T-cell (primary cell): ENCODE results near the gene TBCCD1. TPM values are rescaled to one million over a fixed set of nuclear protein-coding genes. Genes with fewer than 3 reads are reported as not detected.
"Not testable (repeated sequence)": the region's sequence is repeated elsewhere in the genome, so short reads cannot be mapped to it uniquely, and the experiment has no call there.

Experiments
- ATAC-seq, 4 experiments: fragments of 200-7000 bp in 3 of 4; fragments of 150-1000 bp in 1 of 4; cut with Tn5 transposase; replicated peaks in 1 of 4; 1 replicate in 3 of 4; 2 replicates in 1 of 4; pipeline ENCODE4 v1.10.0; 2021; ENCODE audit warnings: moderate library complexity in 3 of 4, mild to moderate bottlenecking in 2 of 4, moderate number of reproducible peaks in 1 of 4
- CTCF ChIA-PET, 2 donors: fragments of 300-600 bp; sonication (Branson Sonifier 250); formaldehyde crosslinking; loops; one replicate each; lab custom pipeline; 2022; ENCODE audit warnings: antibody characterized with exemption in 2 of 2; lab: Charles Lee
- POLR2A ChIA-PET, 2 donors: fragments of 300-600 bp; sonication (Branson Sonifier 250); formaldehyde crosslinking; loops; one replicate each; lab custom pipeline; 2022; ENCODE audit warnings: antibody characterized with exemption in 2 of 2; lab: Charles Lee
- DNase-seq, 35 experiments: peaks; one replicate each; pipeline versions ENCODE4 v3.0.0 to v3.0.0-alpha.2; 2013 to 2023
- H3K27ac ChIP-seq: one replicate; pipeline ENCODE4 v1.5.1; 2013; ENCODE audit warnings: low read length
- H3K27me3 ChIP-seq, 2 experiments: replicated peaks in 1 of 2; 1 replicate in 1 of 2; 2 replicates in 1 of 2; pipeline versions ENCODE4 v1.6.1 to v1.7.0; 2013; ENCODE audit warnings: low read length in 1 of 2, mixed read lengths in 1 of 2; ENCODE audit not compliant: control insufficient read depth in 2 of 2, insufficient read depth in 2 of 2; ENCODE audit errors: extremely low read depth in 1 of 2
- H3K36me3 ChIP-seq, 2 donors: 1 replicate in 1 of 2; 2 replicates in 1 of 2; pipeline versions ENCODE4 v1.6.1 to v1.7.0; 2013; ENCODE audit warnings: low read length in 1 of 2; ENCODE audit not compliant: control insufficient read depth in 2 of 2, insufficient read depth in 1 of 2; ENCODE audit errors: extremely low read depth in 1 of 2
- H3K4me1 ChIP-seq, 2 experiments: 1 replicate in 1 of 2; 2 replicates in 1 of 2; pipeline versions ENCODE4 v1.6.1 to v1.7.0; 2013; ENCODE audit warnings: low read length in 2 of 2, mixed read lengths in 1 of 2; ENCODE audit not compliant: insufficient read depth in 2 of 2, control insufficient read depth in 1 of 2; ENCODE audit errors: extremely low read depth in 1 of 2
- H3K4me3 ChIP-seq, 2 donors: 1 replicate in 1 of 2; 2 replicates in 1 of 2; pipeline versions ENCODE4 v1.5.1 to v1.7.0; 2013; ENCODE audit warnings: mild to moderate bottlenecking in 2 of 2, low read length in 1 of 2, moderate library complexity in 1 of 2; ENCODE audit not compliant: control insufficient read depth in 1 of 2; ENCODE audit errors: extremely low read depth in 1 of 2
- H3K9me3 ChIP-seq: 2 replicates; pipeline ENCODE4 v1.7.0; 2013
- H3K27ac Mint-ChIP-seq, 2 donors: one replicate each; pipeline ENCODE4 v1.8.0; 2020 to 2021; ENCODE audit warnings: mild to moderate bottlenecking in 2 of 2, mixed read lengths in 2 of 2
- H3K27me3 Mint-ChIP-seq, 2 donors: one replicate each; pipeline ENCODE4 v1.8.0; 2021 to 2022; ENCODE audit warnings: mixed read lengths in 2 of 2
- H3K36me3 Mint-ChIP-seq: one replicate; pipeline ENCODE4 v1.8.0; 2021; ENCODE audit warnings: mixed read lengths
- H3K4me1 Mint-ChIP-seq, 3 donors: one replicate each; pipeline ENCODE4 v1.8.0; 2020 to 2022; ENCODE audit warnings: mixed read lengths in 3 of 3, mild to moderate bottlenecking in 1 of 3
- H3K4me3 Mint-ChIP-seq, 3 donors: one replicate each; pipeline ENCODE4 v1.8.0; 2020 to 2022; ENCODE audit warnings: mild to moderate bottlenecking in 3 of 3, mixed read lengths in 3 of 3, moderate library complexity in 3 of 3
- H3K9me3 Mint-ChIP-seq, 3 donors: one replicate each; pipeline ENCODE4 v1.8.0; 2020 to 2022; ENCODE audit warnings: mixed read lengths in 3 of 3
- WGBS: methylation state at CpG from one replicate; pipeline ENCODE4 v1.1.5; 2013; ENCODE audit warnings: missing lambda C conversion rate; ENCODE audit not compliant: insufficient coverage; 5-methylcytosine and 5-hydroxymethylcytosine counted together
- total RNA-seq, 35 experiments: library from RNA in 6 of 35; stranded (reverse) in 6 of 35; fragments of 120-200 nt in 1 of 35; gene quantifications; one replicate each; pipeline versions ENCODE4 v1.2.1 to v1.2.4 and lab custom pipeline; 2013 to 2026

TBCCD1 gene
- total RNA-seq, 5 donors from 2014 or later (not counting 1 experiment from before 2014, with no cell fraction given), result 16.1 to 17.4 (median 16.5) TPM

DNA sequence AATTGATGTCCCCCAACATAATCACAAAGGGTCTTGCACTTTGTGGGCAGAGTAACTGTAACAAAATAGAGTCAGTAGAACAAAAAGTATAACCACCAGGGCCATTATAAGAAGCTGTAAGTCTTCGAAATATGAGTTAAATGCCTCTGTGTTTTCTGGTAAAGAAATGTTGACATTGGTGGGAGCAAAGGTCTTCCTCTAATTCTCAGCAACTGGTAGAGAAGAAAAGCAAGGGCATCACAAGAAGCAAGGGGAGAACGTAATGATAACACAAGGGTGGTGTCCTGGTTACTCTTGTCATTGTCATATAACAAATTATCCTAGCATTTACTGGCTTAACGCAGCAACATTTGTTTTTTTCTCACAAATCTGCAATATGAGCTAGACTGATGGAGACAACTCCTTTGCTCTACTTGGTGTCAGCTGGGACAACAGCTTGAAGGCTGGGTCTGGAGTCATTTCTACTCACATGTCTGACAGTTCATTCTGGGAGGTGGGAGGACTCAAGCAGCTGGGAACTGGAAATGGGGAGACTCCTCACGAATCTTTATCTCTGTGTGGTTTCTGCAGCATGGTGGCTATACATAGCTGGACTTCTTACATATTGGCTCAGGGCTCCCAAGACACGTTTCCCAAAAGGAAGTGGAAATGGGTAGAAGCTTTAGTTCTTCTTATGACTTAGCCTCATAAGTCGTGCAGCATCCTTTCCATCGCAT, 23.6 kb upstream of the TBCCD1 start:
- WGBS, result 80% methylated on average over 1 of the region's 7 CpGs
- no peak for ATAC-seq
- POLR2A ChIA-PET, result interaction anchor here (1.1 to 1.5 kb wide), 2 partner anchors 19 to 20 kb away, joined by 3 to 5 read pairs; partner anchors contain the start of gene DNAJB11 (in 1 of the 2)
- no peaks in the 10 kb centered on the region for H3K27me3 ChIP-seq
- CTCF ChIA-PET, result interaction anchor here in 1 of 2 donors (0.6 to 2.7 kb wide), 4 partner anchors 21 to 125 kb away, joined by 4 to 8 read pairs (median 6); partner anchors contain the start of gene DNAJB11
- Mint-ChIP-seq H3K4me3 (no peak overlapping the region), H3K27me3 (no peaks in the 10 kb centered on the region), H3K9me3 (no peaks in the 10 kb centered on the region), H3K36me3 (peaks cover 4% of the 10 kb centered on the region), H3K4me1 (peaks cover 8 to 25% (median 23%) of the 10 kb centered on the region in 3 donors), H3K27ac (peak overlapping the region in 1 of 2 donors; percentile 86)
- peaks cover 5% of the 10 kb centered on the region in 2 donors for H3K36me3 ChIP-seq
- H3K4me3 ChIP-seq, result no peak overlapping the region
- no peak overlapping the region for H3K27ac ChIP-seq
- H3K4me1 ChIP-seq, result no peaks in the 10 kb centered on the region
- no peaks in the 10 kb centered on the region for H3K9me3 ChIP-seq
- DNase-seq, result no peak

DNA sequence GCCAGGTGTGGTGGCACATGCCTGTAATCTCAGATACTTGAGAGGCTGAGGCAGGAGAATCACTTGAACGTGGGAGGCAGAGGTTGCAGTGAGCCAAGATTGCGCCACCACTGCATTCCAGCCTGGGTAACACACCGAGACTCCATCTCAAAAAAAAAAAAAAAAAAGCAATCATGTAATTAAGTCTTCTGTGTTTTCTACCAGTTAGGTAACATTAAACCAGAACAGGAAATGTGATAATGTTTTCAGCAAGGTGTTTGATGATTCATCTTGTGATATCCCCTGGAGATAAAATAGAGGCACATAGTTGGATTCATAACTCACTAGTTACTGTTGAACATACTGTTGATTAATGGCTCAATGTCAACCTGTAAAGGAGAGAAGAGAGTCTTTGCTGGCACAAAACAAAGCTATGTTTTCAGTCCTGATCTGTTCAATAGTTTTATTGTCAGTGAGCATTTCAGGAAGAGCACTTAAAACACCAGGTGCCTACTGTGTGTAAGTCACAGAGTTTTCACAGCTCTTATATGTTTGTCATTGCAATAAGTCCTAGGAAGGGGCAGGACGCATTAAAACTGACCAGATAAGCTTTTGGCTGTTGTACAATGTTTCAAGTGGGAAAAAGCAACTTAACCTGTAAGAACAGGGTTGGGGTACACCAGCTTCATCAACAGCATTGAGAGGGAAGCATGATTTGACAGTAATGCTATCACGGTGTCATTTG, 22.9 kb upstream of the TBCCD1 start:
- ATAC-seq, result peak; percentile 73 to 90 (median 86)
- ChIA-PET CTCF (interaction anchor here (0.6 to 2.7 kb wide), 7 partner anchors 20 to 338 kb away, joined by 3 to 8 read pairs (median 5); partner anchors contain the start of gene DNAJB11 (in 1 of the 2)), POLR2A (interaction anchor here (1.1 to 1.5 kb wide), 2 partner anchors 18 to 20 kb away, joined by 3 to 5 read pairs; partner anchors contain the start of gene DNAJB11 (in 1 of the 2))
- DNase-seq, result peak in 1 of 35 experiments; percentile 25
- no peaks in the 10 kb centered on the region for H3K9me3 Mint-ChIP-seq
- no peaks in the 10 kb centered on the region for H3K9me3 ChIP-seq
- no peaks in the 10 kb centered on the region for H3K4me1 ChIP-seq
- H3K4me1 Mint-ChIP-seq, result peaks cover 8 to 25% (median 23%) of the 10 kb centered on the region in 3 donors
- H3K27ac Mint-ChIP-seq, result peak overlapping the region; percentile 53 to 86
- WGBS, result 80% methylated on average over 1 of the region's 5 CpGs
- no peak overlapping the region for H3K4me3 Mint-ChIP-seq
- H3K27me3 Mint-ChIP-seq, result no peaks in the 10 kb centered on the region
- no peaks in the 10 kb centered on the region for H3K27me3 ChIP-seq
- H3K36me3 Mint-ChIP-seq, result peaks cover 11% of the 10 kb centered on the region
- H3K27ac ChIP-seq, result no peak overlapping the region
- H3K4me3 ChIP-seq, result no peak overlapping the region
- H3K36me3 ChIP-seq, result peaks cover 6 to 9% of the 10 kb centered on the region in 2 donors

DNA sequence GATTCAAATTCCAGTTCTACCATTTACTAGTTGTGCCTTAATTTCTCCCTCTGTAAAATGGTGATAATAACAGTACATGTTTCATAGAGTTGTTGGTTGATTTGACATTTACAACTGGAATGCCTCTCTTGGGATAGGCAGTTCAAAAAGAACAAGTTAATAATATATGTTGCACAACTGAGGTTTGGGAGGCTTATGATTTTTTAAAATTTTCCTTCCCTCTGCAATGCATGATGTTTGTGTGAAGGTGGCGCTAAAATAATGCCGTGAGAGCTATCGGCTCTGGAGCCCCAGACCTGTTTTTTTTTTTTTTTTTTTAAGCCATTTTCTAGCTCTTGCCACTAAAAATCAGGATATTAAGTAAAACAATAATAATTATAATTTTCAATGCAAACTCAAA, 22.0 kb upstream of the TBCCD1 start:
- peaks cover 6 to 18% of the 10 kb centered on the region in 2 donors for H3K36me3 ChIP-seq
- H3K4me1 ChIP-seq, result no peaks in the 10 kb centered on the region
- H3K9me3 Mint-ChIP-seq, result no peaks in the 10 kb centered on the region
- POLR2A ChIA-PET, result interaction anchor here in 1 of 2 donors (0.6 kb wide), 1 partner anchor 653 kb away, joined by 3 read pairs; no protein-coding TSS in a partner anchor
- ATAC-seq (no peak), DNase-seq (no peak)
- H3K27ac Mint-ChIP-seq, result no peak overlapping the region
- peaks cover 20% of the 10 kb centered on the region for H3K36me3 Mint-ChIP-seq
- H3K27me3 ChIP-seq, result no peaks in the 10 kb centered on the region
- H3K27ac ChIP-seq, result no peak overlapping the region
- H3K4me3 ChIP-seq, result no peak overlapping the region
- WGBS, result no CpG with 5 or more reads among the region's 3 CpGs
- H3K4me1 Mint-ChIP-seq, result peaks cover 8 to 25% (median 23%) of the 10 kb centered on the region in 3 donors
- no peak overlapping the region for H3K4me3 Mint-ChIP-seq
- no peaks in the 10 kb centered on the region for H3K27me3 Mint-ChIP-seq
- no peaks in the 10 kb centered on the region for H3K9me3 ChIP-seq
- CTCF ChIA-PET, result interaction anchor here (0.6 to 2.7 kb wide), 5 partner anchors 28 to 337 kb away, joined by 3 to 8 read pairs (median 4); no protein-coding TSS in a partner anchor

DNA sequence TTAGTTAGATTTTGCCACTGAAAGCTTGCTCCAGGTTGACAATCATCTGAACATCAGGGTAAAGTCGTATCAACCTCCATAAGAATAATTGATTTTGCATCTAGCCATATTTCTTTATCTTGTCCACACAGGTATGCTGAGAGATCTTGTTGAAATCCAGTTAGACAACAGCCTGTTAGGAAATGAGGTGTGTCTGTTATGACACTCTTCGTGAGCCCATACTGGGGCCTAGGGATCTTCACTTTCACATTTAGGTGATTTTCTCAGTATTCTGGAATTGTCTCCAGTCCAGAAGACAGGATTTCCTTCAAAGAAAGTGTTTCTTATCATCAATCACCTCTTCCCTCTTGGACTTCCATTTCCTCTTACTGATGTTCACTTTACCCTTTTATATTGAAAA, 21.5 kb upstream of the TBCCD1 start:
- no CpG with 5 or more reads among the region's 2 CpGs for WGBS
- DNase-seq, result no peak
- H3K4me1 Mint-ChIP-seq, result peaks cover 8 to 25% (median 23%) of the 10 kb centered on the region in 3 donors
- Histone ChIP-seq H3K9me3 (no peaks in the 10 kb centered on the region), H3K4me1 (no peaks in the 10 kb centered on the region), H3K36me3 (peaks cover 6 to 23% of the 10 kb centered on the region in 2 donors), H3K27me3 (no peaks in the 10 kb centered on the region), H3K27ac (no peak overlapping the region), H3K4me3 (no peak overlapping the region)
- no peak for ATAC-seq
- no peaks in the 10 kb centered on the region for H3K9me3 Mint-ChIP-seq
- ChIA-PET POLR2A (interaction anchor here in 1 of 2 donors (0.6 kb wide), 1 partner anchor 653 kb away, joined by 3 read pairs; no protein-coding TSS in a partner anchor), CTCF (interaction anchor here (0.6 to 2.7 kb wide), 2 partner anchors 28 to 176 kb away, joined by 3 to 8 read pairs; no protein-coding TSS in a partner anchor)
- no peaks in the 10 kb centered on the region for H3K27me3 Mint-ChIP-seq
- H3K36me3 Mint-ChIP-seq, result peaks cover 22% of the 10 kb centered on the region
- H3K4me3 Mint-ChIP-seq, result no peak overlapping the region
- peak overlapping the region; percentile 23 to 54 for H3K27ac Mint-ChIP-seq

DNA sequence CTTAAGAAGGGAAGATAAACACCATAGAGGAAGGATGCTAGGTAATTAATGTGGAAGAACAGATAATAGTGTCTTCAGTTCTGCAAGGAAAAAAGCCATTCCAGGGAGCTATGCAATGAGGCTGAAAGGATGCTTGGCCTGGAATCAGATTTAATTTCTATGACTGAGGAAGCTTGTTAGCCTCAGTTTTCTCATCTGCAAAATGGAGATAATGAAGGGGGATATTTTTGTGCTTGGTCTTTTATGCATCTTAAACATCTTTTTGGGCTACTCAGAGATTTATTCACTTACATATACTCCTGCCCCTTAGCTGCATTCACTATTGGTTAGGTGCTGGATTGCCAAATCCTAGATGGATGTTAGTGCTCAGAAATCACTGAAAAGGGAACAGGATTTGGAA, 20.0 kb upstream of the TBCCD1 start:
- Mint-ChIP-seq H3K9me3 (no peaks in the 10 kb centered on the region), H3K4me1 (peaks cover 8 to 25% (median 23%) of the 10 kb centered on the region in 3 donors), H3K4me3 (no peak overlapping the region), H3K27me3 (no peaks in the 10 kb centered on the region), H3K27ac (no peak overlapping the region), H3K36me3 (peaks cover 31% of the 10 kb centered on the region)
- no peak overlapping the region for H3K27ac ChIP-seq
- ChIA-PET POLR2A (no interaction called here), CTCF (interaction anchor here (0.6 to 1.3 kb wide), 2 partner anchors 30 to 604 kb away, joined by 3 read pairs; no protein-coding TSS in a partner anchor)
- H3K9me3 ChIP-seq, result no peaks in the 10 kb centered on the region
- peaks cover 6 to 38% of the 10 kb centered on the region in 2 donors for H3K36me3 ChIP-seq
- no peaks in the 10 kb centered on the region for H3K4me1 ChIP-seq
- DNase-seq, result no peak
- no peaks in the 10 kb centered on the region for H3K27me3 ChIP-seq
- ATAC-seq, result no peak
- no peak overlapping the region for H3K4me3 ChIP-seq

DNA sequence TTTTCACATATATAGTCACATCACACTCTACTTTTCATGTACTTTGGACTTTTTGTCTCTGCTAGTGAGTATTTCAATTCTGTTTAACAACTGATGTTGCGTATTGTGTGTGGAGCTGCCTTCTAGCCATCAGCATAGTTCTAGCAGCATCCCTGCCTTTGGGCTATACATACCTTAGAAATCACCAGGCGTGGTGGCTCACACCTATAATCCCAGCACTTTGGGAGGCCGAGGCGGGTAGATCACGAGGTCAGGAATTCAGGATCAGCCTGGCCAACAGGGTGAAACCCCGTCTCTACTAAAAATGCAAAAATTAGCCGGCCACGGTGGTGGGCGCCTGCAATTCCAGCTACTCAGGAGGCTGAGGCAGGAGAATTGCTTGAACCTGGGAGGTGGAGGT, 19.1 kb upstream of the TBCCD1 start:
- POLR2A ChIA-PET, result interaction anchor here in 1 of 2 donors (0.5 kb wide), 1 partner anchor 10 kb away, joined by 5 read pairs; no protein-coding TSS in a partner anchor
- H3K4me3 ChIP-seq, CTCF ChIA-PET, H3K9me3 Mint-ChIP-seq, ATAC-seq, H3K27ac ChIP-seq, H3K27ac Mint-ChIP-seq, H3K4me1 ChIP-seq, H3K27me3 ChIP-seq, DNase-seq, H3K9me3 ChIP-seq, H3K27me3 Mint-ChIP-seq, H3K4me3 Mint-ChIP-seq: not testable (repeated sequence)
- WGBS, result 83% methylated on average over 6 of the region's 9 CpGs
- Mint-ChIP-seq H3K4me1 (peaks cover 8 to 25% (median 23%) of the 10 kb centered on the region in 3 donors), H3K36me3 (peaks cover 41% of the 10 kb centered on the region)
- peaks cover 10 to 46% of the 10 kb centered on the region in 2 donors for H3K36me3 ChIP-seq
